Ovary (tissue), 9 donors: Measurements from ENCODE around the gene CACNA1C. TPM values are rescaled to one million over a fixed set of nuclear protein-coding genes. Genes with fewer than 3 reads are reported as not detected.

Experiments used
- DNase-seq, 5 donors: peaks; one replicate each; pipeline ENCODE4 v3.0.0-alpha.2; 2019 to 2020
- H3K27ac ChIP-seq, 2 donors: fragments of 200-600 bp; one replicate each; pipeline versions ENCODE4 v1.5.1 to v1.8.0; 2019 to 2022
- H3K27me3 ChIP-seq: fragments of 200-600 bp; one replicate; pipeline ENCODE4 v1.8.0; 2022
- H3K36me3 ChIP-seq: fragments of 200-600 bp; sonication (generic); one replicate; pipeline ENCODE4 v1.5.1; 2019
- H3K4me1 ChIP-seq: one replicate; pipeline ENCODE4 v1.8.1; 2013; ENCODE audit warnings: mild to moderate bottlenecking, moderate library complexity; ENCODE audit not compliant: insufficient read depth
- H3K4me3 ChIP-seq: fragments of 200-600 bp; sonication (generic); one replicate; pipeline ENCODE4 v1.5.1; 2017
- H3K9me3 ChIP-seq, 2 donors: fragments of 200-600 bp in 1 of 2; sonication (generic) in 1 of 2; one replicate each; pipeline versions ENCODE4 v1.5.1 to v1.8.1; 2013 to 2019; ENCODE audit warnings: mild to moderate bottlenecking in 1 of 2, moderate library complexity in 1 of 2
- CTCF ChIP-seq, 3 donors: fragments of 450-650 bp in 2 of 3; fragments of 200-600 bp in 1 of 3; IDR thresholded peaks; one replicate each; pipeline versions ENCODE4 v1.5.1 to v1.8.0; 2016 to 2022; ENCODE audit warnings: antibody characterized with exemption in 3 of 3, mild to moderate bottlenecking in 1 of 3
- EP300 ChIP-seq: sonication (generic); formaldehyde crosslinking; IDR thresholded peaks from one replicate; pipeline ENCODE4 v1.6.1; 2017; ENCODE audit warnings: antibody characterized with exemption
- POLR2A ChIP-seq: fragments of 450-650 bp; IDR thresholded peaks from one replicate; pipeline ENCODE4 v1.6.1; 2017; ENCODE audit warnings: antibody characterized with exemption, mild to moderate bottlenecking, moderate library complexity
- WGBS, 3 donors: extraction: QIAGEN DNeasy Blood & Tissue Kit in 1 of 3; methylation state at CpG; one replicate each; pipeline versions ENCODE4 v1.1.5 to v1.1.7; 2013 to 2017; 5-methylcytosine and 5-hydroxymethylcytosine counted together
- intact Hi-C, 4 donors: fragments of 100-400 bp; cut with DNase I; formaldehyde crosslinking; loops; one replicate each; pipeline versions ENCODE4 v1.11.0 to v1.15.1; 2022 to 2023
- polyA plus RNA-seq, 2 donors: library from polyadenylated mRNA; stranded (reverse); fragments of 200-250 nt in 1 of 2; fragments of 350-450 nt in 1 of 2; fragmentation: Illumina TruSeq in 1 of 2; extraction: RNeasy Lipid Tissue Mini Kit (QIAGEN cat#74804) in 1 of 2; gene quantifications; one replicate each; pipeline ENCODE4 v1.2.3, GENCODE V29; 2013 to 2014
- total RNA-seq, 7 donors: library from RNA; depleted of rRNA in 2 of 7; stranded (reverse); fragments of >200 nt in 2 of 7; fragmentation: NEBNext Ultra II Directional in 3 of 7; extraction: Animal tissue kit (Norgen Biotek cat#: 25700) in 3 of 7; gene quantifications; one replicate each; pipeline versions ENCODE4 v1.1.0 to v1.2.4, GENCODE V29; 2016 to 2023
- donor health status: DM: no; HTN: no; CAD: no; lungs with moderate emphysema.
- donor health status: DM: no; HTN: no; CAD: no.
- donor health status: Bipolar disorder and iron deficiency.
- donor health status: DM: yes; HTN: yes; CAD: no.
- donor health status: DM: no; HTN: no; CAD: no.
- donor health status: DM: yes; HTN: yes; CAD: no.

CACNA1C gene
- total and polyA plus RNA-seq, 9 donors, result 2.2 to 8.3 (median 3.7) TPM

- H3K27me3 ChIP-seq, result no peaks in the 10 kb centered on the region
- no peak overlapping the region for H3K27ac ChIP-seq
- no peak for TF ChIP-seq CTCF (IDR thresholded peaks at IDR 0.05)
- TF ChIP-seq EP300, result no peak
- TF ChIP-seq POLR2A, result no peak
- intact Hi-C loops, result loop anchor here in 1 of 4 donors (10.0 kb wide), 1 partner anchor 293 kb away; no protein-coding TSS in a partner anchor
- H3K4me3 ChIP-seq, result no peak overlapping the region
- 77 to 83% (median 82%) methylated on average over 3 of the region's 3 CpGs for WGBS, 3 donors
- H3K9me3 ChIP-seq, result no peaks in the 10 kb centered on the region
- no peaks in the 10 kb centered on the region for H3K36me3 ChIP-seq
- DNase-seq, result no peak
- H3K4me1 ChIP-seq, result no peaks in the 10 kb centered on the region
Observed at GRCh38 chr12:2291947-2292346, 239.2 kb downstream of the CACNA1C start.

GRCh38 chr12:2292560-2292959 lies 239.8 kb downstream of the CACNA1C start:
- intact Hi-C loops, result loop anchor here in 1 of 4 donors (10.0 kb wide), 1 partner anchor 292 kb away; no protein-coding TSS in a partner anchor
- DNase-seq, result no peak
- no peaks in the 10 kb centered on the region for H3K4me1 ChIP-seq

GRCh38 chr12:2294651-2295475 lies 242.1 kb downstream of the CACNA1C start:
- WGBS, 3 donors, result 74 to 75% (median 74%) methylated on average over 20 of the region's 20 CpGs
- TF ChIP-seq CTCF (IDR thresholded peaks at IDR 0.05) (no peak), POLR2A (no peak)
- H3K4me1 ChIP-seq, result no peaks in the 10 kb centered on the region
- H3K9me3 ChIP-seq, result no peaks in the 10 kb centered on the region
- H3K36me3 ChIP-seq, result no peaks in the 10 kb centered on the region
- H3K4me3 ChIP-seq, result no peak overlapping the region
- intact Hi-C loops, result loop anchor here in 1 of 4 donors (10.0 kb wide), 1 partner anchor 290 kb away; no protein-coding TSS in a partner anchor
- no peaks in the 10 kb centered on the region for H3K27me3 ChIP-seq
- H3K27ac ChIP-seq, result no peak overlapping the region
- DNase-seq, result no peak

More at GRCh38 chr12:2292560-2292959, 239.8 kb downstream of the CACNA1C start:
- no peaks in the 10 kb centered on the region for H3K9me3 ChIP-seq
- no peak overlapping the region for H3K27ac ChIP-seq
- H3K4me3 ChIP-seq, result no peak overlapping the region
- no peaks in the 10 kb centered on the region for H3K27me3 ChIP-seq
- WGBS, 3 donors, result 69 to 80% (median 71%) methylated on average over 6 of the region's 6 CpGs
- TF ChIP-seq EP300 (no peak), CTCF (IDR thresholded peaks at IDR 0.05) (no peak), POLR2A (no peak)
- H3K36me3 ChIP-seq, result no peaks in the 10 kb centered on the region

- no peaks in the 10 kb centered on the region for H3K27me3 ChIP-seq
- intact Hi-C loops, result loop anchor here in 1 of 4 donors (10.0 kb wide), 1 partner anchor 289 kb away; no protein-coding TSS in a partner anchor
- H3K9me3 ChIP-seq, result no peaks in the 10 kb centered on the region
- H3K4me1 ChIP-seq, result peaks cover 3% of the 10 kb centered on the region
- no peaks in the 10 kb centered on the region for H3K36me3 ChIP-seq
- no peak overlapping the region for H3K4me3 ChIP-seq
- 81 to 85% (median 83%) methylated on average over 3 of the region's 3 CpGs for WGBS, 3 donors
- H3K27ac ChIP-seq, result no peak overlapping the region
- TF ChIP-seq POLR2A (no peak), EP300 (no peak), CTCF (IDR thresholded peaks at IDR 0.05) (no peak)
- no peak for DNase-seq
Observed at GRCh38 chr12:2295941-2296461, 243.2 kb downstream of the CACNA1C start.
